Measurements from ENCODE around the gene SYNDIG1.
"Not testable (repeated sequence)": the region's sequence is repeated elsewhere in the genome, so short reads cannot be mapped to it uniquely, and the experiment has no call there.

Gene SYNDIG1

GRCh38 chr20:24616258-24617079 is 147.0 kb downstream of the SYNDIG1 start:
- DNase-seq: no peak

- DNase-seq: no peak
Measured at GRCh38 chr20:24617080-24617432, 147.6 kb downstream of the SYNDIG1 start.

GRCh38 chr20:24617757-24618450 is 148.5 kb downstream of the SYNDIG1 start:
- no peak for DNase-seq

DNA sequence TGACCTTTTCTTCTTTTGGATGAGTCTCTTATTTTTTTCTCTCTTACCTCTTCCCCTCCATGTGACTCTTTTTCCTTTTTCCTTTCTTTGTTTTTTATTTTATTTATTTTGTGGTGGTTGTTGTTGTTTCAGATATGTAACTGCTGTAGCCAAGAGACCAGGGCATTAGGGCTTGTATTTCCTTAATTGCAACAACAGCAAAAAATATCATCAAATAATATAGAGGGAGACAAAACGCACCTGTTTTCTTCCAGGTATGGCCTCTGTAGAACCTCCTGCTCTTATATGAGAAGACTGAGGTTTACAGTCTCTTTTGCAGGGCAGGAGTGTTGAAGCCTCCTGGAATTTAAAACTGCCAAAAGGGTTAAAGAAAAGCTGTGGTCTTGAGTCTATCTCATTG is 149.3 kb downstream of the SYNDIG1 start:
- DNase-seq: no peak

- DNase-seq: no peak
Measured at GRCh38 chr20:24619212-24619611, 149.8 kb downstream of the SYNDIG1 start.

DNA sequence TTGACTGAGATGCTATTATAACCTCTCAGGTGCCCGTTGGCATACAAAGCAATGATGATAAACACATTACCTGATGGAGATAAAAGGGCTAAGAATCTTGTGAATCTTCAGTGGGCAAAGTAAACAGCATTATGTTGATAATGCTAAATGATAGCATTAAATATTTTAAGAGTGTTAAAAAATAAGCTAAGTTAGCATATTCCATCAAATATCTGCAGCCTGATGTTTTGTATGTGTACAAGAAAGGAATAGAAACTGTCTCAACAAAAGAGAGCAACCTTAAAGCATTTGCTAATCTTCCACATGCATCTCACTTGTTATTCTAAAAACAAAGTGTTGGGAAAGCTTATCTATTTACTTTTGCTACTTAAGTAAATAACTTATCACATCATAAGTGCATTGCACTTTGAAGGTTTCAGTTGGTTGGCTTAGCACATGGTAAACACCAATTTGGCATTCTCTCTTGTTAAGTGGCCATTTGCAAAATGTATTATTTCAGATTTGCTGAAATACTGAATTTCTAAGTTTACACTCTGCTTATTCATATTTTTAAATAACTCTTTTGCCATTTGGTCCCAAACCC is 151.6 kb downstream of the SYNDIG1 start:
- DNase-seq: no peak

- DNase-seq: no peak
Measured at GRCh38 chr20:24622856-24623255, 153.4 kb downstream of the SYNDIG1 start.

GRCh38 chr20:24626141-24626540 is 156.7 kb downstream of the SYNDIG1 start:
- not testable (repeated sequence) for DNase-seq

GRCh38 chr20:24627291-24627690 is 157.9 kb downstream of the SYNDIG1 start:
- no peak for DNase-seq

GRCh38 chr20:24627926-24628325 is 158.5 kb downstream of the SYNDIG1 start:
- DNase-seq: no peak

DNA sequence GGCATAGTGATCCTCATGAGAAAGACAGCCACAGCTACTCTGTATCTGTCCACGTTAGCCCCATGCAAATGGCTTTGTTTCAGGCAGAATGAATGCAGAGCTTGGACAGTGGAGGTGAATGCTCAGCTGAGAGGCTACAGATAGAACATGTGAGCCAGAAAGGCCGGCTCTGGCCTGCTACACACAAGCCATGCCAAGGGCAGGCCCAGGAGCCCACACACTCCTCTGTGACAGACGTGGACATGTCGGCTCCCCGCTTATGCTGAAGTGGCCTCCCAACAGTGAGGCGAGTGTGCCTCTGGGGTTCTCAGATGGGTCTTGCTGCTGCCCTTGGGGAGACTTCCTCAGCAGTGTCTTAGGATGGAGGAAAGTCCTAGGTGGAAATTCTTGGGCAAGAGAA is 159.6 kb downstream of the SYNDIG1 start:
- DNase-seq: no peak

DNA sequence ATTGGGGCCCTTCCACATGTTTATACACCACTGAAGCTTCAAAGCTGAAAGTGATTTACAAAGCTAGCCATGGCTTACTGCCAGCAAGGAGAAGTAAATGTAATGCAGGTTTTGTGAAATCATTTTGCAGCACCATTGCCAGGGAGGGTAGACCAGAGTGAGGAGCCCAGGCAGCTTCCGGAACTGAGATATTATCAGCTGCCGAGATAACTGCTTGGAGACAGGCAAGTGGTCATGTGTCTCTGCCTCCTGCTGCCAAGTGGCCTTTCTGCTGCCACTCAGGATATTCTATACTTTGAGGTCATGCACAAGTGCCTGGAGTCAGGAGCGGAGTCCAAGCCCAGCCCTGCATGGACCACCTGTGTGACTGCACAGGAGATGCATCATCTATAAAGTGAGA is 160.2 kb downstream of the SYNDIG1 start:
- DNase-seq: no peak

DNA sequence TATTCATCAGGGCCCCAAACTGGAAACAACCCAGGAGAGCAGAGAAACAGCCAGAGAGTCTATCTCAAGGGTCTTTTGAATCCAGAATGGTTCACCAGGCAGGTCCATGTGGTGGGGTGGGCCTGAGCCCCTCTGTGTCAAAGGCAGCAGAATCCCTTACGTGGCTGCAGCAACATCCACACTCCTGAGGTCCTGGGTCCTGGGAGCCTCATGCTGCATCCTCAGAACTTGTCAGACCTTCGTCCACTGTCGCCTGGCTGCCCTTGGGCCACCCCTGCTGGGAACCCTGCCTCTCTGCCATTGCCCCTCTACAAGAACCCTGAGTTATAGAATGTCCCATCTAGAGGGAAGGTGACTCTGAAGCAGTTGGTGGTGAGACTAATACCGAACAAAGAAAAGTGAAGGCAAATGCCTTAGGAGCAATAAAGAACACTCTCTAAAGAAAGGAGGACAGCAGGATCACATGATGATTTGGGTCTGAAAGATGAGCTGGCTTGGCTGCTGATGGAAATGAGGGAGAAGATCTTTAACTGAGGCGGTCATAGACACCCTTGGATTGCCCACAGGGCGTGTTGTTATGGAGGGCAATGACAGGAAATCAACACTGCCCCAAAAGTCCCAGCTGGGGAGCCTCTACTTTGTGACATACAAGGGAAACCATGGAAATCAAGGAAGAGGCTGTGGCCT is 161.2 kb downstream of the SYNDIG1 start:
- no peak for DNase-seq

GRCh38 chr20:24631173-24631505 is 161.7 kb downstream of the SYNDIG1 start:
- no peak for DNase-seq

DNA sequence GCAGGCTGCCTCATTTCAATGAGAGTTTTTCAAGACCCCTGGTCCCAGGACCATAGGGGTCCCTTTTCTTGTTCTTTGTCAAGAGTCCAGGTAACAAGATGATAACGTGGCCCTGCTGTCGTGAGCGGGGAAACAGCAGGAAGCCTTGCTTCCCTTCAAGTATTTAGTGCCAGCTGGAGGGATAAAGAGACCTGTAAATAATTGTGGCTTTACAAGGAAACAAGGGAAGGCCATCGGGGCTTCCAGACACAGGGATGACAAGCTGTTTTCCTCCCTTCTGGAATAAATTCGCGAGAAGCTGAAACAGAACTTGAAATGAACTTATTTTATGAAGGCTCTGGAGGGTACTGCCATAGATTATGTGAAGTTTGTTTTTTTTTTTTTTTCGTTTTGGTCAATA is 163.2 kb downstream of the SYNDIG1 start:
- no peak for DNase-seq

GRCh38 chr20:24633026-24633425 is 163.6 kb downstream of the SYNDIG1 start:
- DNase-seq: no peak

DNA sequence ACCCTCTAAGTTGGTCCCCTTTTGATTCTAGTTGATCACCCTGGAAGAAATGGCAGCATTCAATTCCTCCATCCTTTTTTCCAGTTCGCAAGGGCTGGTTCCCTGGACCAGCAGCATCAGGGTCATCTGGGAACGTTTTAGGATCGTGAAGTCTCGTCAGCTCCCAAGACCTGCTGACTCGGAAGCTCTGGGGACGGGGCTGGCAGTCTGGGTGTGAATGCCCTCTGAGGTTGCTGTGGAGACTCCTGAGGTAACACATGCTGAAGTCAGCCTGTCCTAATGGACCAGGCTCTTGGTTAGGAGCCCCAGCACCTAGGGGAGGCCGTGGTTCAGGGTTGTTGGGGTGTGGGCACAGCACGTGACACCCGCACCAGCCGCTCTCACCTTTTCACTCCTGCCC is 164.1 kb downstream of the SYNDIG1 start:
- DNase-seq: no peak

- DNase-seq: peak; percentile 25
Measured at GRCh38 chr20:24634855-24635254, 165.4 kb downstream of the SYNDIG1 start.

- no peak for DNase-seq
Measured at GRCh38 chr20:24636626-24637025, 167.2 kb downstream of the SYNDIG1 start.

DNA sequence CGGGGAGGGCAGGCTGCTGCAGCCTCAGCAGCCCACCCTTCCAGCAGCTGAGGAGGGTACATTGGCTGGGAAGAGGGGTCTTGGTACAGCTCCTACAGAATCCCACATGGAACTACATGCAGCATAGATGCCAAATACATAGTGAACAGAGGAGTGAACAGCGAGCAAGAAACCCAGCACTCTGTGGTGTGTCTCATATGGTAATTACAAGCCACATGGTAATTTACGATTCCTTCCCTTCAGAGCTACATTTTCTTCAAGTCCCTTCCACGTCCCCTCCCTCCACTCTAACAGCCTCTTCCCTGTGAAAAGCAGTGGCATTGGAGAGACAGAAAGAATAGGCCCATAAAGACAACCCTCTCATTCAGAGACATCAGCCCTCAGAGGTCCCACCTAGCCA is 167.7 kb downstream of the SYNDIG1 start:
- DNase-seq: no peak

DNA sequence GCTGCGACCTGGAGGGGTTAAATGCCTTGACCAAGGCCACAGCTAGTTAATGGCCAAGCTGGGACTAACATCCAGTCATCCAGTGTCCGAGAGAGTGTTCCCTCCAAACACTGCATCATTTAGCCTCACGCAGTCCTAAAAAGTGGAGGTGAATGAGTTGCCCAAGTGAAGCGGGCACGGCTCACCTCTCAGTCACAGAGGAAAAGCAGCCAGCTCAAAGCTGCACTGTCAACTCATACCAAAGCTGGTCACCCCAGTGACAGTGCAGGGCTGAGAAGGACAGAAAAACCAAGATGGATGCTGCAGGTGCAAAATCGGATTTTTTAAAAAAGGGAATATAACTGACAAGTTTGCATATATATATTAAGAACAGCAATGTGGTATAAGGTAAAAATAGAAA is 168.5 kb downstream of the SYNDIG1 start:
- DNase-seq: no peak

GRCh38 chr20:24638591-24639548 is 169.4 kb downstream of the SYNDIG1 start:
- DNase-seq: no peak

DNA sequence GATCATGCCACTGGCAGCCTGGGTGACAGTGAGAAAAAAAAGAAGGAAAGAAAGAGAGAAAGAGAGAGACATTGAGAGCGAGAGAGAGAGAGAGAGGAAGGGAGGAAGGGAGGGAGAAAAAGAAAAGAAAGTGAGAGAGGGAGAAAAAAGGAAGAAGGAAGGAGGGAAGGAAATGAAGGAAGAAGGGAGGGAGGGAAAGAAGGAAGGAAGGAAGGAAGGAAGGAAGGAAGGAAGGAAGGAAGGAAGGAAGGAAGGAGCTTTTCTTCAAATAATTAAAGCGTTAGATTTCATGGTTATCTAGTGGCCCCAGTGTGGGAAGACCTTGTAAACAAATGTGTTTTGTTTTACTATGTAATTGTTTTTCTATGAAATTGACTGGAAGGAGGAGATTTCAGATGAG is 170.8 kb downstream of the SYNDIG1 start:
- no peak for DNase-seq
